HepG2 (cell line): ENCODE results near the gene WDFY1.

Experiments used
- ERF ChIP-seq: IDR thresholded peaks from 2 replicates; pipeline ENCODE4 v1.6.1; 2018; ENCODE audit warnings: missing biosample characterization, missing genetic modification reagents
- ETV6 ChIP-seq: sonication (generic); formaldehyde crosslinking; conservative IDR thresholded peaks from 2 replicates; pipeline ENCODE4 v1.4.0; 2020; ENCODE audit warnings: missing genetic modification reagents
- EZH2 ChIP-seq: conservative IDR thresholded peaks from 2 replicates; pipeline ENCODE4 v1.6.1; 2012; ENCODE audit warnings: mild to moderate bottlenecking, low read depth, low read length, moderate library complexity
- JUN ChIP-seq: sonication (generic); formaldehyde crosslinking; IDR thresholded peaks from 2 replicates; pipeline ENCODE4 v1.4.0; 2020; ENCODE audit warnings: mild to moderate bottlenecking, missing genetic modification reagents
- KLF6 ChIP-seq: IDR thresholded peaks from 2 replicates; pipeline ENCODE4 v1.8.0; 2016; ENCODE audit warnings: missing biosample characterization, missing genetic modification reagents
- NCOR1 ChIP-seq: fragments of 200-600 bp; sonication (generic); IDR thresholded peaks from 2 replicates; pipeline ENCODE4 v1.7.0; 2017; ENCODE audit warnings: antibody characterized with exemption, low read length, borderline replicate concordance
- SP5 ChIP-seq: IDR thresholded peaks from 2 replicates; pipeline ENCODE4 v1.6.1; 2016; ENCODE audit warnings: low read depth, borderline replicate concordance
- ZBTB1 ChIP-seq: sonication (generic); formaldehyde crosslinking; IDR thresholded peaks from 2 replicates; pipeline ENCODE4 v1.4.0; 2020; ENCODE audit warnings: missing genetic modification reagents, borderline replicate concordance
- ZNF180 ChIP-seq: sonication (generic); formaldehyde crosslinking; IDR thresholded peaks from 2 replicates; pipeline ENCODE4 v1.4.0; 2020; ENCODE audit warnings: low read depth, missing genetic modification reagents, borderline replicate concordance
- ZNF432 ChIP-seq: sonication (generic); formaldehyde crosslinking; IDR thresholded peaks from 2 replicates; pipeline ENCODE4 v1.5.0; 2020; ENCODE audit warnings: missing genetic modification reagents, mild to moderate bottlenecking, borderline replicate concordance
- TF ChIP-seq, protein P1 (sequence below): sonication (generic); formaldehyde crosslinking; IDR thresholded peaks from 2 replicates; pipeline ENCODE4; 2020; ENCODE audit warnings: missing genetic modification reagents, mild to moderate bottlenecking, borderline replicate concordance
- TF ChIP-seq, protein P2 (sequence below), 2 experiments: sonication (generic) in 1 of 2; formaldehyde crosslinking in 1 of 2; IDR thresholded peaks; 2 replicates each; pipeline versions ENCODE4 v1.5.1 to v1.6.1; 2011 to 2020; ENCODE audit warnings: borderline replicate concordance in 1 of 2, low read depth in 1 of 2, low read length in 1 of 2, mild to moderate bottlenecking in 1 of 2, missing genetic modification reagents in 1 of 2, moderate library complexity in 1 of 2

DNA sequence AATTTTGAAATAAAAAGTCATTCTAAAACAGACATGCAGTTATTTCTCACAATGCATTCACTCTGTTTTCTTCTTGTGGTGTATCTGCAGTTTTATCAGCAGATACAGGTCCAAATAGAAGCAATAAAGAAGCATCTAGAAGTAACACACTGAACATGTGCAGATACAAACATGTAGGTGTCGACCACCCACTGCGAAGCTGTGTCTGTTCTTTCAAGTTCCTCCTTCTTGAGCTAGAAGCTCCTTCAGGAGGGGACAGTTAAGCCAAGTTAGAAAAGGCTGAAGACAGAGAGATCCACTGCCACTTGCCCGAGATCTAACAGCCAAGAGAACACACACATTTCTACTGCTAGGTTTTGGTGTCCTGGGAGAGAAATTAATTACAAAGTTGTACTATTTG, 30.1 kb downstream of the WDFY1 start:
- TF ChIP-seq JUN, result no peak
- TF ChIP-seq ERF (CRISPR knock-in tag), result no peak
- no peak for TF ChIP-seq SP5 (CRISPR knock-in tag)
- no peak for TF ChIP-seq ZBTB1 (CRISPR knock-in tag)
- TF ChIP-seq EZH2, result no peak
- no peak for TF ChIP-seq ETV6
- no peak for TF ChIP-seq KLF6 (CRISPR knock-in tag)
- TF ChIP-seq ZNF432, result no peak
- no peak for TF ChIP-seq ZNF180 (CRISPR knock-in tag)
- no peak for TF ChIP-seq NCOR1
- TF ChIP-seq, protein P1, sequence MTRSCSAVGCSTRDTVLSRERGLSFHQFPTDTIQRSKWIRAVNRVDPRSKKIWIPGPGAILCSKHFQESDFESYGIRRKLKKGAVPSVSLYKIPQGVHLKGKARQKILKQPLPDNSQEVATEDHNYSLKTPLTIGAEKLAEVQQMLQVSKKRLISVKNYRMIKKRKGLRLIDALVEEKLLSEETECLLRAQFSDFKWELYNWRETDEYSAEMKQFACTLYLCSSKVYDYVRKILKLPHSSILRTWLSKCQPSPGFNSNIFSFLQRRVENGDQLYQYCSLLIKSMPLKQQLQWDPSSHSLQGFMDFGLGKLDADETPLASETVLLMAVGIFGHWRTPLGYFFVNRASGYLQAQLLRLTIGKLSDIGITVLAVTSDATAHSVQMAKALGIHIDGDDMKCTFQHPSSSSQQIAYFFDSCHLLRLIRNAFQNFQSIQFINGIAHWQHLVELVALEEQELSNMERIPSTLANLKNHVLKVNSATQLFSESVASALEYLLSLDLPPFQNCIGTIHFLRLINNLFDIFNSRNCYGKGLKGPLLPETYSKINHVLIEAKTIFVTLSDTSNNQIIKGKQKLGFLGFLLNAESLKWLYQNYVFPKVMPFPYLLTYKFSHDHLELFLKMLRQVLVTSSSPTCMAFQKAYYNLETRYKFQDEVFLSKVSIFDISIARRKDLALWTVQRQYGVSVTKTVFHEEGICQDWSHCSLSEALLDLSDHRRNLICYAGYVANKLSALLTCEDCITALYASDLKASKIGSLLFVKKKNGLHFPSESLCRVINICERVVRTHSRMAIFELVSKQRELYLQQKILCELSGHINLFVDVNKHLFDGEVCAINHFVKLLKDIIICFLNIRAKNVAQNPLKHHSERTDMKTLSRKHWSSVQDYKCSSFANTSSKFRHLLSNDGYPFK, result no peak
- TF ChIP-seq, protein P2, sequence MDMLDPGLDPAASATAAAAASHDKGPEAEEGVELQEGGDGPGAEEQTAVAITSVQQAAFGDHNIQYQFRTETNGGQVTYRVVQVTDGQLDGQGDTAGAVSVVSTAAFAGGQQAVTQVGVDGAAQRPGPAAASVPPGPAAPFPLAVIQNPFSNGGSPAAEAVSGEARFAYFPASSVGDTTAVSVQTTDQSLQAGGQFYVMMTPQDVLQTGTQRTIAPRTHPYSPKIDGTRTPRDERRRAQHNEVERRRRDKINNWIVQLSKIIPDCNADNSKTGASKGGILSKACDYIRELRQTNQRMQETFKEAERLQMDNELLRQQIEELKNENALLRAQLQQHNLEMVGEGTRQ (IDR thresholded peaks at IDR 0.05; ENCODE audit: low read depth, low read length), result no peak
- TF ChIP-seq, protein P2 (CRISPR knock-in tag; IDR thresholded peaks at IDR 0.05; ENCODE audit: borderline replicate concordance), result no peak
